B cell (primary cell): ENCODE data around the gene TCEAL7. TPM values are rescaled to one million over a fixed set of nuclear protein-coding genes. Genes with fewer than 3 reads are reported as not detected.

Experiments
- ATAC-seq: fragments of 200-7000 bp; cut with Tn5 transposase; one replicate; pipeline ENCODE4 v1.10.0; 2021; ENCODE audit warnings: low read depth, mild to moderate bottlenecking, moderate number of reproducible peaks, moderate library complexity
- CTCF ChIA-PET: fragments of 350-600 bp; sonication (Branson Sonifier 250); formaldehyde crosslinking; loops from one replicate; lab custom pipeline; 2021; ENCODE audit warnings: antibody characterized with exemption, inconsistent platforms; lab: Charles Lee
- POLR2A ChIA-PET: fragments of 350-600 bp; sonication (Branson Sonifier 250); formaldehyde crosslinking; loops from one replicate; lab custom pipeline; 2021; ENCODE audit warnings: antibody characterized with exemption; lab: Charles Lee
- DNase-seq: peaks from one replicate; pipeline ENCODE4 v3.0.0; 2013
- H2AFZ ChIP-seq: 2 replicates; pipeline ENCODE4 v1.6.1; 2012; ENCODE audit warnings: mild to moderate bottlenecking, low read depth, low read length; ENCODE audit not compliant: insufficient read depth, poor library complexity, severe bottlenecking
- H3K27ac ChIP-seq, 2 donors: 1 replicate in 1 of 2; 2 replicates in 1 of 2; pipeline ENCODE4 v1.5.1; 2012 to 2013; ENCODE audit warnings: low read length in 2 of 2, mild to moderate bottlenecking in 2 of 2, moderate library complexity in 1 of 2
- H3K27me3 ChIP-seq, 4 experiments: fragments of 200-600 bp in 1 of 4; sonication (generic) in 1 of 4; replicated peaks in 1 of 4; 1 replicate in 2 of 4; 2 replicates in 2 of 4; pipeline versions ENCODE4 v1.6.1 to v1.7.0; 2013 to 2016; ENCODE audit warnings: low read length in 3 of 4, mild to moderate bottlenecking in 2 of 4, mixed read lengths in 1 of 4, moderate library complexity in 1 of 4; ENCODE audit not compliant: insufficient read depth in 4 of 4, control insufficient read depth in 3 of 4; ENCODE audit errors: control extremely low read depth in 1 of 4
- H3K36me3 ChIP-seq, 2 experiments: replicated peaks in 1 of 2; 1 replicate in 1 of 2; 2 replicates in 1 of 2; pipeline versions ENCODE4 v1.6.1 to v1.7.1; 2013; ENCODE audit warnings: low read length in 1 of 2; ENCODE audit not compliant: insufficient read depth in 2 of 2, control insufficient read depth in 1 of 2; ENCODE audit errors: control extremely low read depth in 1 of 2, extremely low read depth in 1 of 2
- H3K4me1 ChIP-seq, 2 donors: fragments of 200-600 bp in 1 of 2; sonication (generic) in 1 of 2; 1 replicate in 1 of 2; 2 replicates in 1 of 2; pipeline versions ENCODE4 v1.5.1 to v1.6.1; 2013 to 2017; ENCODE audit warnings: low read length in 2 of 2; ENCODE audit not compliant: control insufficient read depth in 2 of 2, insufficient read depth in 2 of 2
- H3K4me2 ChIP-seq: replicated peaks from 2 replicates; pipeline ENCODE3; 2012; ENCODE audit warnings: mild to moderate bottlenecking, low read depth, low read length; ENCODE audit not compliant: poor library complexity, severe bottlenecking
- H3K4me3 ChIP-seq, 5 experiments: fragments of 200-600 bp in 1 of 5; sonication (generic) in 1 of 5; 1 replicate in 3 of 5; 2 replicates in 2 of 5; pipeline versions ENCODE4 v1.5.1 to v1.7.0; 2011 to 2016; ENCODE audit warnings: low read length in 4 of 5, mild to moderate bottlenecking in 4 of 5, low read depth in 2 of 5, control low read depth in 1 of 5, moderate library complexity in 1 of 5; ENCODE audit not compliant: insufficient read depth in 1 of 5; ENCODE audit errors: control extremely low read depth in 1 of 5, extremely low read depth in 1 of 5
- H3K79me2 ChIP-seq: fragments of 200-600 bp; sonication (generic); one replicate; pipeline ENCODE4 v1.6.0; 2016; ENCODE audit warnings: low read length; ENCODE audit not compliant: control insufficient read depth, insufficient read depth
- H3K9ac ChIP-seq: fragments of 200-600 bp; sonication (generic); 2 replicates; pipeline ENCODE4 v1.6.1; 2017; ENCODE audit warnings: mild to moderate bottlenecking, low read length, moderate library complexity
- H3K9me3 ChIP-seq, 3 donors: one replicate each; pipeline versions ENCODE4 v1.6.1 to v1.7.1; 2013; ENCODE audit warnings: low read length in 2 of 3; ENCODE audit not compliant: control insufficient read depth in 2 of 3, insufficient read depth in 1 of 3; ENCODE audit errors: control extremely low read depth in 1 of 3
- H4K20me1 ChIP-seq: 2 replicates; pipeline ENCODE4 v1.6.0; 2012; ENCODE audit warnings: mild to moderate bottlenecking, low read length; ENCODE audit not compliant: insufficient read depth, control insufficient read depth, poor library complexity, severe bottlenecking
- H3K27ac Mint-ChIP-seq: one replicate; pipeline ENCODE4 v1.8.0; 2021; ENCODE audit warnings: mixed read lengths
- H3K27me3 Mint-ChIP-seq: one replicate; pipeline ENCODE4 v1.8.0; 2021; ENCODE audit warnings: mixed read lengths
- H3K4me1 Mint-ChIP-seq: one replicate; pipeline ENCODE4 v1.8.0; 2021; ENCODE audit warnings: mixed read lengths
- H3K4me3 Mint-ChIP-seq: one replicate; pipeline ENCODE4 v1.8.0; 2021; ENCODE audit warnings: mixed read lengths
- H3K9me3 Mint-ChIP-seq: one replicate; pipeline ENCODE4 v1.8.0; 2022; ENCODE audit warnings: mixed read lengths; ENCODE audit not compliant: insufficient read depth
- EZH2 ChIP-seq: IDR thresholded peaks from 2 replicates; pipeline ENCODE4 v1.6.1; 2012; ENCODE audit warnings: borderline replicate concordance, low read depth, mild to moderate bottlenecking, moderate library complexity, low read length; ENCODE audit not compliant: insufficient read depth, poor library complexity, severe bottlenecking
- WGBS: methylation state at CpG from one replicate; pipeline ENCODE4 v1.1.5; 2013; ENCODE audit warnings: missing lambda C conversion rate; ENCODE audit not compliant: insufficient coverage; 5-methylcytosine and 5-hydroxymethylcytosine counted together
- intact Hi-C: fragments of 100-400 bp; cut with micrococcal nuclease; formaldehyde crosslinking; loops from one replicate; pipeline ENCODE4 v1.10.0; 2022
- polyA plus RNA-seq: library from polyadenylated mRNA; depleted of rRNA; stranded (reverse); fragments of >200 nt; gene quantifications from 2 replicates; pipeline ENCODE4 v1.2.3, GENCODE V29; 2012
- total RNA-seq, 2 donors: library from RNA; stranded (reverse); fragments of 120-200 nt in 1 of 2; gene quantifications; 1 replicate in 1 of 2; 2 replicates in 1 of 2; pipeline versions ENCODE4 v1.2.3 to v1.2.4, GENCODE V29; 2013 to 2022
- TF ChIP-seq, protein P1 (sequence below): fragments of 200-600 bp; IDR thresholded peaks from one replicate; pipeline ENCODE4 v1.8.0; 2022; ENCODE audit warnings: antibody characterized with exemption, mild to moderate bottlenecking

Gene TCEAL7
- total and polyA plus RNA-seq, 2 donors (not counting 1 experiment from before 2014, with no cell fraction given): not detected

- ChIA-PET POLR2A (no interaction called here), CTCF (no interaction called here)
- H3K4me1 Mint-ChIP-seq: peaks cover 8% of the 10 kb centered on the region
- intact Hi-C loops: no loop called here
- Histone ChIP-seq H4K20me1 (no peaks in the 10 kb centered on the region), H3K36me3 (no peaks in the 10 kb centered on the region), H3K79me2 (no peaks in the 10 kb centered on the region), H2AFZ (no peak overlapping the region), H3K9me3 (no peaks in the 10 kb centered on the region), H3K27me3 (no peaks in the 10 kb centered on the region), H3K27ac (no peak overlapping the region), H3K4me2 (no peak overlapping the region), H3K9ac (no peak overlapping the region), H3K4me1 (peaks cover 0 to 7% of the 10 kb centered on the region in 2 donors), H3K4me3 (no peak overlapping the region)
- DNase-seq (no peak), ATAC-seq (no peak)
- H3K4me3 Mint-ChIP-seq: no peak overlapping the region
- H3K27me3 Mint-ChIP-seq: no peaks in the 10 kb centered on the region
- H3K9me3 Mint-ChIP-seq: no peaks in the 10 kb centered on the region
- WGBS: no CpG with 5 or more reads among the region's 2 CpGs
- no peak for TF ChIP-seq EZH2
- TF ChIP-seq, protein P1, sequence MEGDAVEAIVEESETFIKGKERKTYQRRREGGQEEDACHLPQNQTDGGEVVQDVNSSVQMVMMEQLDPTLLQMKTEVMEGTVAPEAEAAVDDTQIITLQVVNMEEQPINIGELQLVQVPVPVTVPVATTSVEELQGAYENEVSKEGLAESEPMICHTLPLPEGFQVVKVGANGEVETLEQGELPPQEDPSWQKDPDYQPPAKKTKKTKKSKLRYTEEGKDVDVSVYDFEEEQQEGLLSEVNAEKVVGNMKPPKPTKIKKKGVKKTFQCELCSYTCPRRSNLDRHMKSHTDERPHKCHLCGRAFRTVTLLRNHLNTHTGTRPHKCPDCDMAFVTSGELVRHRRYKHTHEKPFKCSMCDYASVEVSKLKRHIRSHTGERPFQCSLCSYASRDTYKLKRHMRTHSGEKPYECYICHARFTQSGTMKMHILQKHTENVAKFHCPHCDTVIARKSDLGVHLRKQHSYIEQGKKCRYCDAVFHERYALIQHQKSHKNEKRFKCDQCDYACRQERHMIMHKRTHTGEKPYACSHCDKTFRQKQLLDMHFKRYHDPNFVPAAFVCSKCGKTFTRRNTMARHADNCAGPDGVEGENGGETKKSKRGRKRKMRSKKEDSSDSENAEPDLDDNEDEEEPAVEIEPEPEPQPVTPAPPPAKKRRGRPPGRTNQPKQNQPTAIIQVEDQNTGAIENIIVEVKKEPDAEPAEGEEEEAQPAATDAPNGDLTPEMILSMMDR: no peak
- H3K27ac Mint-ChIP-seq: no peak overlapping the region
Observed at GRCh38 chrX:103360092-103360491, 30.1 kb downstream of the TCEAL7 start.

- peaks cover 6% of the 10 kb centered on the region for H3K4me1 Mint-ChIP-seq
- no peak overlapping the region for H3K4me3 ChIP-seq
- H3K27ac Mint-ChIP-seq: no peak overlapping the region
- peaks cover 0 to 6% of the 10 kb centered on the region in 2 donors for H3K4me1 ChIP-seq
- intact Hi-C loops: no loop called here
- WGBS: 20% methylated on average over 1 of the region's 2 CpGs
- H4K20me1 ChIP-seq: no peaks in the 10 kb centered on the region
- ATAC-seq (no peak), DNase-seq (no peak)
- H3K27me3 Mint-ChIP-seq: no peaks in the 10 kb centered on the region
- no peaks in the 10 kb centered on the region for H3K36me3 ChIP-seq
- CTCF ChIA-PET: no interaction called here
- no peaks in the 10 kb centered on the region for H3K79me2 ChIP-seq
- H3K9me3 ChIP-seq: no peaks in the 10 kb centered on the region
- no peak overlapping the region for H3K27ac ChIP-seq
- POLR2A ChIA-PET: no interaction called here
- no peak overlapping the region for H3K9ac ChIP-seq
- H2AFZ ChIP-seq: no peak overlapping the region
- H3K9me3 Mint-ChIP-seq: no peaks in the 10 kb centered on the region
- TF ChIP-seq, protein P1: no peak
- TF ChIP-seq EZH2: no peak
- H3K4me3 Mint-ChIP-seq: no peak overlapping the region
- H3K4me2 ChIP-seq: no peak overlapping the region
- no peaks in the 10 kb centered on the region for H3K27me3 ChIP-seq
Observed at GRCh38 chrX:103360916-103361315, 30.9 kb downstream of the TCEAL7 start.
